GM12878 (cell line): ENCODE results near the gene CCDC97.

Experiments
- ATF2 ChIP-seq: IDR thresholded peaks from 2 replicates; pipeline ENCODE4 v1.6.1; 2012; ENCODE audit warnings: low read length, inconsistent platforms
- CHD2 ChIP-seq: IDR thresholded peaks from 2 replicates; pipeline ENCODE4 v1.6.1; 2011; ENCODE audit warnings: low read depth, low read length, improper control_type of control experiment, borderline replicate concordance
- FOXM1 ChIP-seq: IDR thresholded peaks from 2 replicates; pipeline ENCODE4 v1.6.1; 2012; ENCODE audit warnings: low read depth, mild to moderate bottlenecking, inconsistent platforms, low read length, moderate library complexity
- POLR2A ChIP-seq: IDR thresholded peaks from 2 replicates; pipeline ENCODE4 v1.6.1; 2011; ENCODE audit warnings: low read depth, mild to moderate bottlenecking, low read length
- POLR2AphosphoS5 ChIP-seq: IDR thresholded peaks from 2 replicates; pipeline ENCODE4 v1.6.1; 2011; ENCODE audit warnings: mild to moderate bottlenecking, low read length, inconsistent platforms
- RAD21 ChIP-seq: IDR thresholded peaks from 2 replicates; pipeline ENCODE4 v1.6.1; 2011; ENCODE audit warnings: mild to moderate bottlenecking, low read depth, low read length, moderate library complexity; ENCODE audit not compliant: insufficient read depth
- RB1 ChIP-seq: fragments of 450-650 bp; formaldehyde crosslinking; IDR thresholded peaks from 2 replicates; pipeline ENCODE4 v1.6.1; 2017; ENCODE audit warnings: mild to moderate bottlenecking, borderline replicate concordance
- SP1 ChIP-seq: IDR thresholded peaks from one replicate; pipeline ENCODE4 v1.6.1; 2011; ENCODE audit warnings: low read depth, low read length
- SREBF2 ChIP-seq: IDR thresholded peaks from 2 replicates; pipeline ENCODE4 v1.6.1; 2012; ENCODE audit warnings: mild to moderate bottlenecking, low read length
- STAT3 ChIP-seq: IDR thresholded peaks from 2 replicates; pipeline ENCODE4 v1.6.1; 2011; ENCODE audit warnings: low read depth, low read length, improper control_type of control experiment
- TARDBP ChIP-seq: IDR thresholded peaks from 2 replicates; pipeline ENCODE4 v1.6.1; 2016; ENCODE audit warnings: borderline replicate concordance
- ZNF274 ChIP-seq: IDR thresholded peaks from one replicate; pipeline ENCODE4 v1.8.0; 2011; ENCODE audit not compliant: insufficient read length, insufficient read depth
- TF ChIP-seq, protein P1 (sequence below), 3 experiments: IDR thresholded peaks in 2 of 3; conservative IDR thresholded peaks in 1 of 3; 2 replicates each; pipeline ENCODE4 v1.5.1; 2011; ENCODE audit warnings: low read depth in 3 of 3, low read length in 3 of 3, mild to moderate bottlenecking in 3 of 3, control low read depth in 2 of 3, moderate library complexity in 2 of 3, inconsistent platforms in 1 of 3, mixed read lengths in 1 of 3; ENCODE audit not compliant: control insufficient read depth in 2 of 3, insufficient read depth in 1 of 3; ENCODE audit errors: extremely low read depth in 1 of 3
- TF ChIP-seq, protein P2 (sequence below): fragments of 450-650 bp; IDR thresholded peaks from 2 replicates; pipeline ENCODE4 v1.6.1; 2017; ENCODE audit warnings: low read depth, mild to moderate bottlenecking, moderate library complexity

DNA sequence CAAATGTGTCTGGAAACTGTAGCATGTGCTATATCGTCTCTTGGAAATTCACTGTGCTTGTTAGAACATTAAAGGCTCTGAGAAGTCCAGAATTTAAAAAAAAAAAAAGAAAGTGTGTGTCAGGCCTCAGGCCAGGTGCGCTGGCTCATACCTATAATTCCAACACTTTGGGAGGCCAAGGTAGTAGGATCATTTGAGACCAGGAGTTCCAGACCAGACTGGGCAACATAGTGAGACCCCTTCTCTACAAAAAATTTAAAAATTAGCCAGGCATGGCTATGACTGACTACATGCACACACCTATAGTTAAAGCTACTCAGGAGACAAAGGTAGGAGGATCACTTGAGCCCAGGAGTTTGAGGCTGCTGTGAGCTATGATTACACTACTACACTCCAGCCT is 40.9 kb upstream of the CCDC97 start:
- TF ChIP-seq SP1: no peak
- no peak for TF ChIP-seq CHD2
- TF ChIP-seq ZNF274: no peak
- TF ChIP-seq, protein P1, sequence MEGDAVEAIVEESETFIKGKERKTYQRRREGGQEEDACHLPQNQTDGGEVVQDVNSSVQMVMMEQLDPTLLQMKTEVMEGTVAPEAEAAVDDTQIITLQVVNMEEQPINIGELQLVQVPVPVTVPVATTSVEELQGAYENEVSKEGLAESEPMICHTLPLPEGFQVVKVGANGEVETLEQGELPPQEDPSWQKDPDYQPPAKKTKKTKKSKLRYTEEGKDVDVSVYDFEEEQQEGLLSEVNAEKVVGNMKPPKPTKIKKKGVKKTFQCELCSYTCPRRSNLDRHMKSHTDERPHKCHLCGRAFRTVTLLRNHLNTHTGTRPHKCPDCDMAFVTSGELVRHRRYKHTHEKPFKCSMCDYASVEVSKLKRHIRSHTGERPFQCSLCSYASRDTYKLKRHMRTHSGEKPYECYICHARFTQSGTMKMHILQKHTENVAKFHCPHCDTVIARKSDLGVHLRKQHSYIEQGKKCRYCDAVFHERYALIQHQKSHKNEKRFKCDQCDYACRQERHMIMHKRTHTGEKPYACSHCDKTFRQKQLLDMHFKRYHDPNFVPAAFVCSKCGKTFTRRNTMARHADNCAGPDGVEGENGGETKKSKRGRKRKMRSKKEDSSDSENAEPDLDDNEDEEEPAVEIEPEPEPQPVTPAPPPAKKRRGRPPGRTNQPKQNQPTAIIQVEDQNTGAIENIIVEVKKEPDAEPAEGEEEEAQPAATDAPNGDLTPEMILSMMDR (IDR thresholded peaks at IDR 0.05 in 2 of 3, conservative IDR thresholded peaks at IDR 0.05 in 1 of 3; ENCODE audit: control insufficient read depth in 2 of 3, extremely low read depth in 1 of 3, insufficient read depth in 1 of 3, low read depth in 3 of 3, low read length in 3 of 3): no peak
- TF ChIP-seq RAD21: no peak
- TF ChIP-seq STAT3: no peak
- no peak for TF ChIP-seq POLR2AphosphoS5
- TF ChIP-seq, protein P2, sequence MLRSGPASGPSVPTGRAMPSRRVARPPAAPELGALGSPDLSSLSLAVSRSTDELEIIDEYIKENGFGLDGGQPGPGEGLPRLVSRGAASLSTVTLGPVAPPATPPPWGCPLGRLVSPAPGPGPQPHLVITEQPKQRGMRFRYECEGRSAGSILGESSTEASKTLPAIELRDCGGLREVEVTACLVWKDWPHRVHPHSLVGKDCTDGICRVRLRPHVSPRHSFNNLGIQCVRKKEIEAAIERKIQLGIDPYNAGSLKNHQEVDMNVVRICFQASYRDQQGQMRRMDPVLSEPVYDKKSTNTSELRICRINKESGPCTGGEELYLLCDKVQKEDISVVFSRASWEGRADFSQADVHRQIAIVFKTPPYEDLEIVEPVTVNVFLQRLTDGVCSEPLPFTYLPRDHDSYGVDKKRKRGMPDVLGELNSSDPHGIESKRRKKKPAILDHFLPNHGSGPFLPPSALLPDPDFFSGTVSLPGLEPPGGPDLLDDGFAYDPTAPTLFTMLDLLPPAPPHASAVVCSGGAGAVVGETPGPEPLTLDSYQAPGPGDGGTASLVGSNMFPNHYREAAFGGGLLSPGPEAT: no peak
- no peak for TF ChIP-seq ATF2
- no peak for TF ChIP-seq POLR2A
- no peak for TF ChIP-seq SREBF2
- TF ChIP-seq TARDBP: no peak
- TF ChIP-seq FOXM1: no peak
- no peak for TF ChIP-seq RB1
